Prostate gland (tissue), 2 donors: ENCODE results near the gene INSR.

Source experiments
- POLR2A ChIP-seq: fragments of 450-650 bp; IDR thresholded peaks from one replicate; pipeline ENCODE4 v1.6.1; 2016; ENCODE audit warnings: antibody characterized with exemption, mild to moderate bottlenecking
- POLR2AphosphoS5 ChIP-seq: sonication (generic); formaldehyde crosslinking; IDR thresholded peaks from one replicate; pipeline ENCODE4 v1.6.1; 2017; ENCODE audit warnings: antibody characterized with exemption
- TF ChIP-seq, protein P1 (sequence below), 4 experiments: fragments of 200-600 bp in 2 of 4; fragments of 450-650 bp in 2 of 4; sonication (generic) in 2 of 4; IDR thresholded peaks; 1 replicate in 3 of 4; 2 replicates in 1 of 4; pipeline ENCODE4 v1.5.1; 2016 to 2019; ENCODE audit warnings: antibody characterized with exemption in 4 of 4, mild to moderate bottlenecking in 2 of 4, moderate library complexity in 2 of 4

GRCh38 chr19:7303470-7303869 is 9.3 kb upstream of the INSR start:
- TF ChIP-seq, protein P1, sequence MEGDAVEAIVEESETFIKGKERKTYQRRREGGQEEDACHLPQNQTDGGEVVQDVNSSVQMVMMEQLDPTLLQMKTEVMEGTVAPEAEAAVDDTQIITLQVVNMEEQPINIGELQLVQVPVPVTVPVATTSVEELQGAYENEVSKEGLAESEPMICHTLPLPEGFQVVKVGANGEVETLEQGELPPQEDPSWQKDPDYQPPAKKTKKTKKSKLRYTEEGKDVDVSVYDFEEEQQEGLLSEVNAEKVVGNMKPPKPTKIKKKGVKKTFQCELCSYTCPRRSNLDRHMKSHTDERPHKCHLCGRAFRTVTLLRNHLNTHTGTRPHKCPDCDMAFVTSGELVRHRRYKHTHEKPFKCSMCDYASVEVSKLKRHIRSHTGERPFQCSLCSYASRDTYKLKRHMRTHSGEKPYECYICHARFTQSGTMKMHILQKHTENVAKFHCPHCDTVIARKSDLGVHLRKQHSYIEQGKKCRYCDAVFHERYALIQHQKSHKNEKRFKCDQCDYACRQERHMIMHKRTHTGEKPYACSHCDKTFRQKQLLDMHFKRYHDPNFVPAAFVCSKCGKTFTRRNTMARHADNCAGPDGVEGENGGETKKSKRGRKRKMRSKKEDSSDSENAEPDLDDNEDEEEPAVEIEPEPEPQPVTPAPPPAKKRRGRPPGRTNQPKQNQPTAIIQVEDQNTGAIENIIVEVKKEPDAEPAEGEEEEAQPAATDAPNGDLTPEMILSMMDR (IDR thresholded peaks at IDR 0.05) = no peak
- TF ChIP-seq POLR2A (no peak), POLR2AphosphoS5 (no peak)
